Lower leg skin (tissue), 4 donors: ENCODE measurements around the gene C10orf71. TPM values are rescaled to one million over a fixed set of nuclear protein-coding genes. Genes with fewer than 3 reads are reported as not detected.

ENCODE experiments used
- DNase-seq, 2 donors: peaks; one replicate each; pipeline ENCODE4 v3.0.0-alpha.2; 2019; ENCODE audit warnings: low spot score in 2 of 2
- H3K4me3 ChIP-seq: fragments of 200-600 bp; sonication (generic); 2 replicates; pipeline ENCODE4 v1.5.1; 2017; ENCODE audit warnings: mild to moderate bottlenecking, low read depth; ENCODE audit not compliant: poor library complexity, severe bottlenecking
- POLR2A ChIP-seq, 2 donors: fragments of 450-650 bp; IDR thresholded peaks; one replicate each; pipeline ENCODE4 v1.6.1; 2016 to 2017; ENCODE audit warnings: antibody characterized with exemption in 2 of 2, mild to moderate bottlenecking in 1 of 2, moderate library complexity in 1 of 2
- WGBS, 2 donors: methylation state at CpG; one replicate each; pipeline ENCODE4 v1.1.5; 2018; 5-methylcytosine and 5-hydroxymethylcytosine counted together
- intact Hi-C: fragments of 100-400 bp; cut with DNase I; formaldehyde crosslinking; loops from one replicate; pipeline ENCODE4 v1.15.0; 2023; ENCODE audit warnings: low total_unique reads
- total RNA-seq, 4 donors: library from RNA; depleted of rRNA; stranded (reverse); fragments of >200 nt; gene quantifications; one replicate each; pipeline ENCODE4 v1.1.0, GENCODE V29; 2016
- TF ChIP-seq, protein P1 (sequence below), 3 donors: fragments of 450-650 bp; IDR thresholded peaks; one replicate each; pipeline ENCODE4 v1.5.1; 2016; ENCODE audit warnings: antibody characterized with exemption in 3 of 3, mild to moderate bottlenecking in 3 of 3, moderate library complexity in 2 of 3

The C10orf71 gene
- total RNA-seq, 4 donors from 2014 or later = not detected

DNA sequence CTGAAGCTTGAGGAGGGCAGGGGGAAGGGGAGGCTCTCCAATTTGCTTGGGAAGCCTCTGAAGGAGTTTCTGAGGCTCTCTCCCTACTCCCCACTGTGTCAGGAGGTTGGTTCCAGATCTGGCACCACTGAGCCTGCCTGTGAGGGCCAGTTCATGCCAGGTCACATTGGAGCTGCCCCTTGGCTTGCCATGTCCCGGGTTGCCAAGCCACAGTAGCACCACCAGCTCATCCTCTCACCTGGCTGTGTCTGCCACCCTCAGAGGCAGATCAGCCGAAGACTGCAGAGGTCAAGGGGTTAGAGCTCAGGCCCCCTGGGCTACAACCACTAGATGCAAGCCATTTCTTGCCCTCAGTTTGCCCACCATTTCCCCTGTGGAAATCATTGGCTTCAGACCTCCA lies 3.1 kb downstream of the C10orf71 start:
- intact Hi-C loops = no loop called here
- DNase-seq = no peak
- H3K4me3 ChIP-seq = no peak overlapping the region
- TF ChIP-seq, protein P1, sequence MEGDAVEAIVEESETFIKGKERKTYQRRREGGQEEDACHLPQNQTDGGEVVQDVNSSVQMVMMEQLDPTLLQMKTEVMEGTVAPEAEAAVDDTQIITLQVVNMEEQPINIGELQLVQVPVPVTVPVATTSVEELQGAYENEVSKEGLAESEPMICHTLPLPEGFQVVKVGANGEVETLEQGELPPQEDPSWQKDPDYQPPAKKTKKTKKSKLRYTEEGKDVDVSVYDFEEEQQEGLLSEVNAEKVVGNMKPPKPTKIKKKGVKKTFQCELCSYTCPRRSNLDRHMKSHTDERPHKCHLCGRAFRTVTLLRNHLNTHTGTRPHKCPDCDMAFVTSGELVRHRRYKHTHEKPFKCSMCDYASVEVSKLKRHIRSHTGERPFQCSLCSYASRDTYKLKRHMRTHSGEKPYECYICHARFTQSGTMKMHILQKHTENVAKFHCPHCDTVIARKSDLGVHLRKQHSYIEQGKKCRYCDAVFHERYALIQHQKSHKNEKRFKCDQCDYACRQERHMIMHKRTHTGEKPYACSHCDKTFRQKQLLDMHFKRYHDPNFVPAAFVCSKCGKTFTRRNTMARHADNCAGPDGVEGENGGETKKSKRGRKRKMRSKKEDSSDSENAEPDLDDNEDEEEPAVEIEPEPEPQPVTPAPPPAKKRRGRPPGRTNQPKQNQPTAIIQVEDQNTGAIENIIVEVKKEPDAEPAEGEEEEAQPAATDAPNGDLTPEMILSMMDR (IDR thresholded peaks at IDR 0.05) = no peak
- no peak for TF ChIP-seq POLR2A (IDR thresholded peaks at IDR 0.05)
- 64 to 81% methylated on average over 2 of the region's 2 CpGs for WGBS, 2 donors

GRCh38 chr10:49303711-49304110 lies 4.7 kb downstream of the C10orf71 start:
- no peak for DNase-seq
- intact Hi-C loops = no loop called here
- 92 to 94% methylated on average over 1 of the region's 1 CpG for WGBS, 2 donors
- TF ChIP-seq POLR2A (IDR thresholded peaks at IDR 0.05) = no peak
- TF ChIP-seq, protein P1 (IDR thresholded peaks at IDR 0.05) = no peak
- no peak overlapping the region for H3K4me3 ChIP-seq

GRCh38 chr10:49304137-49304536 lies 5.2 kb downstream of the C10orf71 start:
- no peak overlapping the region for H3K4me3 ChIP-seq
- intact Hi-C loops = no loop called here
- WGBS, 2 donors = 86 to 94% methylated on average over 5 of the region's 5 CpGs
- no peak for DNase-seq
- no peak for TF ChIP-seq POLR2A (IDR thresholded peaks at IDR 0.05)
- TF ChIP-seq, protein P1 (IDR thresholded peaks at IDR 0.05) = no peak

GRCh38 chr10:49307921-49308320 lies 9.0 kb downstream of the C10orf71 start:
- H3K4me3 ChIP-seq = no peak overlapping the region
- no peak for DNase-seq
- TF ChIP-seq, protein P1 (IDR thresholded peaks at IDR 0.05) = no peak
- no peak for TF ChIP-seq POLR2A (IDR thresholded peaks at IDR 0.05)
- intact Hi-C loops = no loop called here
- 83 to 100% methylated on average over 1 of the region's 1 CpG for WGBS, 2 donors

DNA sequence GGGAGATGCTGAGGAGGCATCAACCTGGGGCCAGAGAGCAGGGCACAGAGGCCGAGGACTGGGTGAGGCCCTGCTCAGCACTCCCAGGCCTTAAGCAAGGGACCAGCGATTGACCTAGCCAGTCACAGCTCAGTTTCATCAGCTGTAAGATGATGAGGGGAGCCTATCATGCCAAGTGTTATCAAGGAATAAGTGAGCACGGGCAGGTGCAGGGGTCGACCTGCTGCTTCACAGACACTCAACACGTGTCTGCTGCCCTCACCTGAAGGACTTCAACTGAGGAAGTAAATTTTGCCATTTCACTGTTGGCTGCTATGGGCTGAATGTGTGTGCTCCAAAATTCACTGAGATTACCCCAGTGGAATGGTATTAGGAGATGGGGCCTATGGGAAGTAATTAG lies 9.9 kb downstream of the C10orf71 start:
- TF ChIP-seq, protein P1 (IDR thresholded peaks at IDR 0.05) = no peak
- TF ChIP-seq POLR2A (IDR thresholded peaks at IDR 0.05) = no peak
- WGBS, 2 donors = 95% methylated on average over 5 of the region's 5 CpGs
- DNase-seq = no peak
- H3K4me3 ChIP-seq = no peak overlapping the region
- intact Hi-C loops = no loop called here

GRCh38 chr10:49309691-49310411 lies 10.9 kb downstream of the C10orf71 start:
- 71 to 82% methylated on average over 9 of the region's 9 CpGs for WGBS, 2 donors
- intact Hi-C loops = no loop called here
- H3K4me3 ChIP-seq = no peak overlapping the region
- no peak for TF ChIP-seq POLR2A (IDR thresholded peaks at IDR 0.05)
- TF ChIP-seq, protein P1 (IDR thresholded peaks at IDR 0.05) = no peak
- DNase-seq = no peak
